MM.1S (cell line): Measurements from ENCODE around the gene MRAS.

Source experiments
- EZH2 ChIP-seq: fragments of 300-600 bp; sonication (generic); optimal IDR thresholded peaks from 2 replicates; pipeline ENCODE3; 2017; ENCODE audit warnings: low read depth, mild to moderate bottlenecking, antibody characterized with exemption, low read length, mixed read lengths
- EZH2phosphoT487 ChIP-seq: fragments of 300-600 bp; sonication (generic); IDR thresholded peaks from 2 replicates; pipeline ENCODE4 v1.6.1; 2018; ENCODE audit warnings: antibody characterized with exemption, low read length
- TF ChIP-seq, protein P1 (sequence below): fragments of 300-600 bp; sonication (generic); IDR thresholded peaks from 2 replicates; pipeline ENCODE4 v1.5.1; 2016; ENCODE audit warnings: antibody characterized with exemption, low read length, mixed read lengths

DNA sequence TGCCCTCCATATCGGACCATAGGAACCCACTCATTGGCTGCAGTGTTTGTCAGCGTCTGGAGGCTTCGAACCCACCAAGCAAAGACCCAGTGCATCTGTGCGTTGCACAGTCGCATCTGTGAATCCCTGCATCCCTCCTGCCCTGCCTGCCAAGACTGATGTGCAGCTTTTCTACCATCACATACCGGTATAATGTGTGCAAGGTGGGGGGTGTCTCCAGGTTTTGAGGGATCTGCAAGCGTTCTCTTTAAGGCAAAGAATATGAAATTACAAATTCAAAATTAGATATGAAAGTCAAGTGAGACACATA lies 18.4 kb upstream of the MRAS start:
- TF ChIP-seq, protein P1, sequence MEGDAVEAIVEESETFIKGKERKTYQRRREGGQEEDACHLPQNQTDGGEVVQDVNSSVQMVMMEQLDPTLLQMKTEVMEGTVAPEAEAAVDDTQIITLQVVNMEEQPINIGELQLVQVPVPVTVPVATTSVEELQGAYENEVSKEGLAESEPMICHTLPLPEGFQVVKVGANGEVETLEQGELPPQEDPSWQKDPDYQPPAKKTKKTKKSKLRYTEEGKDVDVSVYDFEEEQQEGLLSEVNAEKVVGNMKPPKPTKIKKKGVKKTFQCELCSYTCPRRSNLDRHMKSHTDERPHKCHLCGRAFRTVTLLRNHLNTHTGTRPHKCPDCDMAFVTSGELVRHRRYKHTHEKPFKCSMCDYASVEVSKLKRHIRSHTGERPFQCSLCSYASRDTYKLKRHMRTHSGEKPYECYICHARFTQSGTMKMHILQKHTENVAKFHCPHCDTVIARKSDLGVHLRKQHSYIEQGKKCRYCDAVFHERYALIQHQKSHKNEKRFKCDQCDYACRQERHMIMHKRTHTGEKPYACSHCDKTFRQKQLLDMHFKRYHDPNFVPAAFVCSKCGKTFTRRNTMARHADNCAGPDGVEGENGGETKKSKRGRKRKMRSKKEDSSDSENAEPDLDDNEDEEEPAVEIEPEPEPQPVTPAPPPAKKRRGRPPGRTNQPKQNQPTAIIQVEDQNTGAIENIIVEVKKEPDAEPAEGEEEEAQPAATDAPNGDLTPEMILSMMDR: no peak
- TF ChIP-seq EZH2: no peak
- TF ChIP-seq EZH2phosphoT487: no peak
